HEK293T (cell line): Measurements from ENCODE around the gene SLAMF9.

Source experiments
- ARNT ChIP-seq: fragments of 450-650 bp; IDR thresholded peaks from 2 replicates; pipeline ENCODE4 v1.6.1; 2017; ENCODE audit warnings: mild to moderate bottlenecking
- BHLHE40 ChIP-seq: fragments of 450-650 bp; IDR thresholded peaks from 2 replicates; pipeline ENCODE4 v1.6.1; 2016; ENCODE audit warnings: mild to moderate bottlenecking, moderate library complexity, borderline replicate concordance
- ELF4 ChIP-seq: fragments of 450-650 bp; IDR thresholded peaks from 2 replicates; pipeline ENCODE4 v1.6.1; 2017; ENCODE audit warnings: antibody characterized with exemption
- FOXA1 ChIP-seq: fragments of 450-650 bp; IDR thresholded peaks from 2 replicates; pipeline ENCODE4 v1.6.1; 2016; ENCODE audit warnings: mild to moderate bottlenecking
- FOXK2 ChIP-seq: fragments of 450-650 bp; IDR thresholded peaks from 2 replicates; pipeline ENCODE4 v1.6.1; 2016; ENCODE audit warnings: mild to moderate bottlenecking
- FOXM1 ChIP-seq: fragments of 450-650 bp; IDR thresholded peaks from 2 replicates; pipeline ENCODE4 v1.6.1; 2017; ENCODE audit warnings: mild to moderate bottlenecking, borderline replicate concordance
- HDGF ChIP-seq: fragments of 450-650 bp; IDR thresholded peaks from 2 replicates; pipeline ENCODE4 v1.6.1; 2017; ENCODE audit warnings: antibody characterized with exemption, borderline replicate concordance
- LEF1 ChIP-seq: fragments of 450-650 bp; IDR thresholded peaks from 2 replicates; pipeline ENCODE4 v1.6.1; 2017; ENCODE audit warnings: mild to moderate bottlenecking, borderline replicate concordance
- NFRKB ChIP-seq: fragments of 450-650 bp; IDR thresholded peaks from 2 replicates; pipeline ENCODE4 v1.6.1; 2016; ENCODE audit warnings: mild to moderate bottlenecking, moderate library complexity
- SP1 ChIP-seq: fragments of 450-650 bp; IDR thresholded peaks from 2 replicates; pipeline ENCODE4 v1.6.1; 2017
- SUZ12 ChIP-seq: fragments of 450-650 bp; IDR thresholded peaks from 2 replicates; pipeline ENCODE4 v1.6.1; 2016; ENCODE audit warnings: mild to moderate bottlenecking
- TARDBP ChIP-seq: fragments of 450-650 bp; IDR thresholded peaks from 2 replicates; pipeline ENCODE4 v1.6.1; 2016
- ZNF384 ChIP-seq: fragments of 450-650 bp; IDR thresholded peaks from 2 replicates; pipeline ENCODE4 v1.6.1; 2016
- TF ChIP-seq, protein P1 (sequence below): fragments of 450-650 bp; IDR thresholded peaks from 2 replicates; pipeline ENCODE4 v1.6.1; 2016

DNA sequence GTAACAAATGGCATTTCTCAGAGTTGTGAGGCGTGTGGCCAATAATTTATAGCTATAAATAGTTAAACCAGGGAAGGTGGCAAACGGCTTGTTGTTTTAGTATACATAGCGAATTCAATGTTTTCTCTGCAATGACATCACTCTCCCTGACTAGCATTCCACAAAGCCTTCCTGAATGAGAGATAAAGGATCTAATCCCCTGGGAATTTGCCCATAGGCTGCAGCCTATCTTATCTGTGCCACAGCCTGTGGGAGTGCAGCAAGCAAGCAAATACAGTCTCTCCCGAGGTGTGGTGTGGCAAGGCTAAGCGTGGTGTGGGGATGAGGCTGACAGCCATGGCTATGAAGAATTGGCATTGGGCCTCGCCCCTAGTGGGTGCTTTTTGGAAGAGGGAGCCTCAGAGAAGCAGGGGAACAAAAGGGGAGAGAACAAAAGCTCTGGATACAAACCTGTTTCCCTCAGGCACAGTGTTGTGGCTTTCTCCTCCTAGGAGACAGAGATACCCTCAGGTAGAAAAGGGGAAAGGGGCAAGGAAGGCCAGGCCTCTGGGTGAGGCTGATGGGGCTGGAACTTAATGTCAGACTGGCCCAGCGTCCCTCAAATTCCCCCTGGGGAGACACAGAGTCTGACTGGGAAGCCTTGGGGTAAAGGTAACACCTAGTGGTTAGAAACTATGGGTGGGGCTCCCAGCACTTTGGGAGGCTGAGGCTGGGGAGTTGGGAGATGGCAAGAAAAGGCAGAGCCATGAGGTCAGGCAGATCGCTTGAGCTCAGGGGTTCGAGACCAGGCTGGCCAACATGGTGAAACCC, 37.6 kb downstream of the SLAMF9 start:
- no peak for TF ChIP-seq SUZ12
- no peak for TF ChIP-seq TARDBP
- no peak for TF ChIP-seq LEF1
- TF ChIP-seq FOXA1 = no peak
- no peak for TF ChIP-seq ARNT
- TF ChIP-seq BHLHE40 = no peak
- no peak for TF ChIP-seq FOXK2
- no peak for TF ChIP-seq FOXM1
- TF ChIP-seq, protein P1, sequence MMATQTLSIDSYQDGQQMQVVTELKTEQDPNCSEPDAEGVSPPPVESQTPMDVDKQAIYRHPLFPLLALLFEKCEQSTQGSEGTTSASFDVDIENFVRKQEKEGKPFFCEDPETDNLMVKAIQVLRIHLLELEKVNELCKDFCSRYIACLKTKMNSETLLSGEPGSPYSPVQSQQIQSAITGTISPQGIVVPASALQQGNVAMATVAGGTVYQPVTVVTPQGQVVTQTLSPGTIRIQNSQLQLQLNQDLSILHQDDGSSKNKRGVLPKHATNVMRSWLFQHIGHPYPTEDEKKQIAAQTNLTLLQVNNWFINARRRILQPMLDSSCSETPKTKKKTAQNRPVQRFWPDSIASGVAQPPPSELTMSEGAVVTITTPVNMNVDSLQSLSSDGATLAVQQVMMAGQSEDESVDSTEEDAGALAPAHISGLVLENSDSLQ = 0 out of 2 replicates have a peak, but pooled peaks have one; percentile 28
- TF ChIP-seq NFRKB = no peak
- TF ChIP-seq ELF4 = no peak
- no peak for TF ChIP-seq ZNF384
- no peak for TF ChIP-seq SP1
- TF ChIP-seq HDGF = no peak
